ENCODE measurements around the gene EVPLL. TPM values are rescaled to one million over a fixed set of nuclear protein-coding genes. Genes with fewer than 3 reads are reported as not detected.

The EVPLL gene
- not detected in 2 replicates for total RNA-seq

DNA sequence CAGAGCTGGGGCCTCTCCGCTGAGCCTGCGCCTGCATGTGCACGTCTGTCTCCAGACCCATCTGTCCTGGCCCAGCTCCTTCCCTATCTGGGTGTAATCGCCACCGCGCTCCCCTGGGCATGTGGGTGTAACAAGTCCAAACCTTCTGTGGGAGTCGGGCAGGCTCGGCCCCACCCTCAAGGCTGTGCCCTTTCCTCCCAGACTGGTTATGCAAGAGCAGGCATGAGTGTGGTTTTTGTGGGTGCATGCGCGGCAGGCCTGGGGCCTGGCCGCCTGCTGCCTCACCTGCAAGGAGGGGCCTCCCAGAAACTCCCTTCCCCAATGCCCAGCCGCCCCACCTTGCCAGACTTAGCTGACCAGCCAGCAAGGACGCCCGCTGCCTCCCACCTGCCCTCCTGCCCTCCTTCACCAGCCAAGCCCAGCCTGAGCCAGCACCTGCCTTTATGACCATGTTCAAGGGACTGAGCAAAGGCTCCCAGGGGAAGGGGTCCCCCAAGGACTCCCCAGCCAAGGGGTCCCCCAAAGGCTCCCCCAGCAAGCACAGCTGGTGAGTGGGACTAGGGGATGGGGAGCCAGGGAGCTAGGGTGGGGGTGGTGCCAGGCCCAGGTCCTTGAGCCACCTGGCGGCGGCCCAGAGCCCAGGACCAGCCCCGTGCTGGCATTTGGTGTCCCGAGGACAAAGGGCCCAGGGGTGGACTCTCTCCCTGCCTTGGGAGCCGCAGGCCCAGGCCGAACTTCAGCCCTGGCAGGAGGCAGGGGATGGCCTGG, at the start of gene EVPLL:
TSS of gene EVPLL (plus strand) at position 342 of the 768 bp plus-strand sequence. CDS start 3,160 bp downstream, outside the sequence.

GRCh38 chr17:18363101-18364049, 14.2 kb upstream of the EVPLL start, which contains the start of gene SHMT1:
Gene SHMT1 (minus strand): TSS chr17:18363550. CDS start chr17:18355981, 7,569 bp downstream.

Other genes with a start within 250 kb of the EVPLL start
- 95.6 and 148 TPM in 2 replicates for gene ALKBH5, start 193.9 kb upstream of the EVPLL start, total RNA-seq
- gene LLGL1, start 152.1 kb upstream of the EVPLL start, total RNA-seq = 46.8 and 65.0 TPM in 2 replicates
- 371 and 453 TPM in 2 replicates for gene FLII, start 119.0 kb upstream of the EVPLL start, total RNA-seq
- gene MIEF2, start 117.1 kb upstream of the EVPLL start, total RNA-seq = 21.3 and 30.5 TPM in 2 replicates
- gene TOP3A, start 62.8 kb upstream of the EVPLL start, total RNA-seq = 18.5 and 29.5 TPM in 2 replicates
- 18.5 and 27.1 TPM in 2 replicates for gene SMCR8, start 62.5 kb upstream of the EVPLL start, total RNA-seq
- gene SHMT1, start 14.2 kb upstream of the EVPLL start, total RNA-seq = 7.4 and 19.9 TPM in 2 replicates
- gene LGALS9C, start 99.0 kb downstream of the EVPLL start, total RNA-seq = not detected in 2 replicates

Data from smooth muscle cell of trachea (primary cell).